D341Med (cell line): ENCODE data around the gene C17orf58.

Source experiments
- DNase-seq: peaks from one replicate; pipeline ENCODE4 v3.0.0; 2012; ENCODE audit warnings: low spot score

The C17orf58 gene

GRCh38 chr17:67959510-67959909 lies 36.8 kb downstream of the C17orf58 start:
- DNase-seq, result no peak

- no peak for DNase-seq
Measured at GRCh38 chr17:67950945-67951344, 45.3 kb downstream of the C17orf58 start.

GRCh38 chr17:67947325-67947813 lies 48.9 kb downstream of the C17orf58 start:
- DNase-seq, result no peak

- DNase-seq, result no peak
Measured at GRCh38 chr17:67946513-67946912, 49.8 kb downstream of the C17orf58 start.

GRCh38 chr17:67944035-67944434 lies 52.2 kb downstream of the C17orf58 start:
- DNase-seq, result no peak

- peak; percentile 56 for DNase-seq
Measured at GRCh38 chr17:67942810-67943209, 53.5 kb downstream of the C17orf58 start.
